Left hindlimb (tissue), 1 donor: ENCODE data around the gene RIC3.

Experiments
- DNase-seq: peaks from one replicate; pipeline ENCODE4 v3.0.0-alpha.2; 2018

RIC3 gene

GRCh38 chr11:8066036-8066910, 102.6 kb downstream of the RIC3 start:
- DNase-seq = no peak

GRCh38 chr11:8065031-8065430, 103.8 kb downstream of the RIC3 start:
- DNase-seq = no peak

- no peak for DNase-seq
These were observed 105.5 kb downstream of the RIC3 start for GRCh38 chr11:8063324-8063723.

DNA sequence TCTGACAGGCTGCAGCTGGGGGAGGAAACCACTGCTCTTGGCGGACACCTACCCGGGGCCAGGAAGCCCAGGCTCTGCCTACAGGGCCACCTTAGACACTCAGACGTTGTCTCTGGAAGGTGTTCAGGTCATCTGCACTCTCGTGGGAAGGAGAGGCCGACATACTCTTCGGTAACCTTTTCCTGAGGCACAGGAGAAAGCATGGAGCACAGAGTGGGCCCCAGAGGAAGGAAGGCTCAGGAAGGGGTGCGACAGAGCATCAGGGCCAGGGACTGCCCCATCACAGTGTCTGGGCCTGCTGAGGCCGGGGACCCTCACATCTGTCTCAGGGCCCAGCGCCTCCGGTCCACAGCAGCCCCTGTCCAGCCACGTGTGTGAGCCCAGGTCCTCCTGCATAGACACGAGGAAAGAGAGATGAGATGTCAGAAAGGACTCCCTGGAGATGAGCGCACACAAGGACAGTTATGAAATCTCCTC, 106.0 kb downstream of the RIC3 start:
- DNase-seq = no peak

GRCh38 chr11:8061555-8062428, 107.0 kb downstream of the RIC3 start:
- no peak for DNase-seq

GRCh38 chr11:8060801-8061554, 107.8 kb downstream of the RIC3 start:
- no peak for DNase-seq

DNA sequence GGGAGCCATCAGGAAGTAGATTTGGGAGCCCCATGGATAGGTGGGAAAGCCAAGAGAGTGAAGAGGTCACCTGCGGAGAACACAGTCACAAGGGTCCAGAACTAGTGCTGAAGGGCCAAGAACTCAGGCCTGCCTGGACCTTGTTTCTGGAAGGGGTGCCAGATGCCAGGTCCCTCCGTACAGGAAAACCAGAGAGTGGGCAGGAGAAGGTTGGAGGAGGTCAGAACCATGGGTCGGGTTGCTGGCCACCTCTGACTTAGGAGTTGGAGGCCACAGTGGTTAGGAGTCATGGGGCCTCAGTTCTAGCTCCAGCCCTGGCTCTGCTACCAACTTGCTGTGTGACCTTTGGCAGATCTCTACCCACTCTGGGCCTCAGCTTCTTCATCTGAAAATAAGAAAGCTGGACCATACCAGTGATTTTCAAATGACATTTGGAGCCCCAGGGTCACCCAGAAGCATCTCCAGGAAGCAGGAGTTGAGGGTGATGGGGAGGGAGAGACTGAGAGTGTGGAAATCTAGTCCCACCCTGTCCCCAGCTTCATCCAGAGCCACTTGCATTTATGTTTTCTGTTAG, 108.6 kb downstream of the RIC3 start:
- DNase-seq = no peak

- DNase-seq = no peak
These were observed 109.2 kb downstream of the RIC3 start for GRCh38 chr11:8059571-8060011.

DNA sequence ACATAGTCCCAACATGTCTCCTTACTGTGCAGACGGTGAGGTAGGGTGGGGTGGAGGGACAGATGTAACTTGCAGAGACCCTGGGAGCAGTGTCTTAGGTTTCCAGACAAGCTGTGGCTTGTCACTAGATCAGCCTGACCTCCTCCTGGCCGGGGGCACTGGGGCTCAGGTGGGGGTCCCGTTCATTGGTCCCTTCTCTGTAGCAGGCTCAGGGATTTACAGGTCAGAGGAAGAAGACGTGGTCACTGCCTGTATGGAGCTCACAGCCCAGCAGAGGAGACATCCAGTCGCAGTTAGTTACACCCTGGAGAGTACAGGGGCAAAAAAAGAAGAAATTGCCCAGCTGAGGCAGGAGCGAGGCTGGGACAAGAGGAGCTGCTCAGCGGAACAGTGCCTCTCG, 109.8 kb downstream of the RIC3 start:
- DNase-seq = no peak

- DNase-seq = no peak
These were observed 110.6 kb downstream of the RIC3 start for GRCh38 chr11:8058216-8058615.

- no peak for DNase-seq
These were observed 111.9 kb downstream of the RIC3 start for GRCh38 chr11:8056810-8057463.
